HL-60 (cell line): Measurements from ENCODE around the gene DIAPH3.

Source experiments
- DNase-seq, 2 experiments: peaks; one replicate each; pipeline ENCODE4 v3.0.0-alpha.2; 2010 to 2020; ENCODE audit warnings: low read depth in 1 of 2, low spot score in 1 of 2
- H3K27ac ChIP-seq: fragments of 250-450 bp; sonication (Bioruptor Pico); replicated peaks from 2 replicates; pipeline ENCODE4 v1.5.1; 2020; ENCODE audit warnings: mild to moderate bottlenecking, moderate library complexity
- H3K27me3 ChIP-seq: fragments of 250-450 bp; sonication (Bioruptor Pico); 2 replicates; pipeline ENCODE4 v1.5.1; 2021; ENCODE audit warnings: mild to moderate bottlenecking, moderate library complexity; ENCODE audit not compliant: insufficient read depth, poor library complexity, severe bottlenecking
- H3K4me3 ChIP-seq: replicated peaks from 2 replicates; pipeline ENCODE4 v1.5.1; 2011; ENCODE audit warnings: mild to moderate bottlenecking, control low read depth, low read length; ENCODE audit not compliant: insufficient read depth
- CTCF ChIP-seq: IDR thresholded peaks from one replicate; pipeline ENCODE4 v1.5.1; 2011; ENCODE audit warnings: low read length, control low read depth, inconsistent platforms; ENCODE audit not compliant: insufficient read depth
- GABPA ChIP-seq: IDR thresholded peaks from 2 replicates; pipeline ENCODE4 v1.6.1; 2012; ENCODE audit warnings: low read depth
- POLR2AphosphoS5 ChIP-seq: IDR thresholded peaks from 2 replicates; pipeline ENCODE4 v1.6.1; 2012; ENCODE audit warnings: low read depth
- SPI1 ChIP-seq: IDR thresholded peaks from 2 replicates; pipeline ENCODE4 v1.6.1; 2012; ENCODE audit warnings: low read depth, mild to moderate bottlenecking, borderline replicate concordance
- TF ChIP-seq, protein P1 (sequence below): IDR thresholded peaks from 2 replicates; pipeline ENCODE4 v1.6.1; 2012; ENCODE audit warnings: low read depth; ENCODE audit not compliant: insufficient replicate concordance

The DIAPH3 gene

GRCh38 chr13:59877933-59878332 lies 285.8 kb downstream of the DIAPH3 start:
- H3K27ac ChIP-seq: no peak overlapping the region
- no peak for DNase-seq
- TF ChIP-seq, protein P1, sequence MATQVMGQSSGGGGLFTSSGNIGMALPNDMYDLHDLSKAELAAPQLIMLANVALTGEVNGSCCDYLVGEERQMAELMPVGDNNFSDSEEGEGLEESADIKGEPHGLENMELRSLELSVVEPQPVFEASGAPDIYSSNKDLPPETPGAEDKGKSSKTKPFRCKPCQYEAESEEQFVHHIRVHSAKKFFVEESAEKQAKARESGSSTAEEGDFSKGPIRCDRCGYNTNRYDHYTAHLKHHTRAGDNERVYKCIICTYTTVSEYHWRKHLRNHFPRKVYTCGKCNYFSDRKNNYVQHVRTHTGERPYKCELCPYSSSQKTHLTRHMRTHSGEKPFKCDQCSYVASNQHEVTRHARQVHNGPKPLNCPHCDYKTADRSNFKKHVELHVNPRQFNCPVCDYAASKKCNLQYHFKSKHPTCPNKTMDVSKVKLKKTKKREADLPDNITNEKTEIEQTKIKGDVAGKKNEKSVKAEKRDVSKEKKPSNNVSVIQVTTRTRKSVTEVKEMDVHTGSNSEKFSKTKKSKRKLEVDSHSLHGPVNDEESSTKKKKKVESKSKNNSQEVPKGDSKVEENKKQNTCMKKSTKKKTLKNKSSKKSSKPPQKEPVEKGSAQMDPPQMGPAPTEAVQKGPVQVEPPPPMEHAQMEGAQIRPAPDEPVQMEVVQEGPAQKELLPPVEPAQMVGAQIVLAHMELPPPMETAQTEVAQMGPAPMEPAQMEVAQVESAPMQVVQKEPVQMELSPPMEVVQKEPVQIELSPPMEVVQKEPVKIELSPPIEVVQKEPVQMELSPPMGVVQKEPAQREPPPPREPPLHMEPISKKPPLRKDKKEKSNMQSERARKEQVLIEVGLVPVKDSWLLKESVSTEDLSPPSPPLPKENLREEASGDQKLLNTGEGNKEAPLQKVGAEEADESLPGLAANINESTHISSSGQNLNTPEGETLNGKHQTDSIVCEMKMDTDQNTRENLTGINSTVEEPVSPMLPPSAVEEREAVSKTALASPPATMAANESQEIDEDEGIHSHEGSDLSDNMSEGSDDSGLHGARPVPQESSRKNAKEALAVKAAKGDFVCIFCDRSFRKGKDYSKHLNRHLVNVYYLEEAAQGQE: no peak
- no peak for TF ChIP-seq GABPA
- no peak for TF ChIP-seq CTCF
- TF ChIP-seq POLR2AphosphoS5: no peak
- TF ChIP-seq SPI1: no peak
- no peak overlapping the region for H3K4me3 ChIP-seq
- no peaks in the 10 kb centered on the region for H3K27me3 ChIP-seq

- no peaks in the 10 kb centered on the region for H3K27me3 ChIP-seq
- DNase-seq: no peak
- no peak overlapping the region for H3K27ac ChIP-seq
- TF ChIP-seq, protein P1: no peak
- no peak for TF ChIP-seq POLR2AphosphoS5
- TF ChIP-seq GABPA: no peak
- no peak for TF ChIP-seq CTCF
- no peak for TF ChIP-seq SPI1
- H3K4me3 ChIP-seq: no peak overlapping the region
Observed at GRCh38 chr13:59874973-59875372, 288.8 kb downstream of the DIAPH3 start.

DNA sequence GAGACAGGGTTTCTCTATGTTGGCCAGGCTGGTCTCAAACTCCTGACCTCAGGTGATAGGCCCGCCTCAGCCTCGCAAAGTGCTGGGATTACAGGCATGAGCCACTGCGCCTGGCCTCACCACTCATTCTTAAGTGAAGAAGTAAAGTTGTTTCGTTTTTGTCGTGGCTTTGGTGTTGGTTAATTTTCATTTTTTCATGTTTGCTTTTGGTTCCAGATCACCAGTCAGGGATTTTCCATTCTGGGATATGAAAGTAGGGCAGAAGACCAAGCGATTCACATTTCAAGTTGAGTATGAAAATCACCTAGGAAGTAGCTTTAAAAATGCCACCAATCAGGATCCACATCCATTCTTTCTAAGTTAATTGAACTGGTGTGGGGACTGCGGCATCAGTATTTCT lies 289.9 kb downstream of the DIAPH3 start:
- no peak for DNase-seq

More for the DNA sequence above, 289.9 kb downstream of the DIAPH3 start:
- no peak overlapping the region for H3K27ac ChIP-seq
- TF ChIP-seq, protein P1: no peak
- no peak for TF ChIP-seq CTCF
- no peak for TF ChIP-seq SPI1
- TF ChIP-seq GABPA: no peak
- no peak for TF ChIP-seq POLR2AphosphoS5
- H3K4me3 ChIP-seq: no peak overlapping the region
- H3K27me3 ChIP-seq: no peaks in the 10 kb centered on the region
